ENCODE measurements around the gene FLOT1. TPM values are rescaled to one million over a fixed set of nuclear protein-coding genes. Genes with fewer than 3 reads are reported as not detected.
A peak's percentile ranks its signal among the peaks of the same experiment; 100 is the strongest.

FLOT1 gene
- total and polyA plus RNA-seq, 9 of the 15 experiments (the other 6 are each of a cell fraction or from before 2014, with no cell fraction given), result 11.7 to 149 (median 118) TPM

DNA sequence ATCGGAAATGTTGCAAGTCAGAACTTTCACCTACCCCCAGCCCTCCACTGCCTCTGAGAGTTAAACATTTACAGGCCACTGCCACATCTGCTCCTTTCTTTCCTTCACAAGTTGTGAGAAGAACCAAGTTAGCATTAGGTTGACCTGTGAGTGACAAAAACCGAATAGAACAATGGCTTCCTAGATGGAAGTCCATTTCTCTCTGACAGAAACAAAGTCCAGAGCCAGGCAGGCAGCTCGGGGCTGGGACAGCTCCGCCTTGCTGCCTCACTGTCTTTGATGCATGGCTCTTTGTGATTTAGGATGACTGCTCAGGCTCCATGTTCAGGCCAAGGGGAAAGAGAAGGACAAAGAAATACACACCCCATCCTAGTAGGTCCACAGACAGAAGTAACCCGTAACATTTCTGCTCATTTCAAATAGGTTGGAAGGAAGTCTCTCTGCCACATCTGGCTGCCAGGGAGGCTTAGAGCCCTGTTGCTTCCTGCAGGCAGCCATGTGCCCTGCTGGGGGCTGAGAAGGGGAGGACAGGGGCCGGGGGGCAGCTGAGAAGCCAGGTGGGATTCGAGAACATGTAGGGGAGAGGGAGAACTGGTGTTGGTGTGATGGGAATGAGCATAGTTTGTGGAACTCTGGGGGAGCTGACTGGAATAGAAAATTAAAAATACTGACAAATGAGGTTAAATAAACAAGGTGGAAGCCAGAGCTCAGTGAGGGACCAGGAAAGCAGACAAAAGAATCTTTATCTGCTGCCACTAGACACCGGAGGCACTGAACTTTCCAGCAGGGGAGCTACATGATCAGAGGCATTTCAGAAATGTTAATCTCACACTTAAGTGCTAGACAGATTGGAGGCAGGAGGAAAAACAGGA lies 21.4 kb upstream of the FLOT1 start (continued):
- TF ChIP-seq ZNF584 (CRISPR knock-in tag; IDR thresholded peaks at IDR 0.05; ENCODE audit: low read depth), result 0 out of 2 replicates have a peak, but pooled peaks have one; percentile 32
- peak in 1 of 2 experiments; percentile 24; a peak in 1 of 4 replicates for TF ChIP-seq HDAC1 (IDR thresholded peaks at IDR 0.05)
- peak; percentile 23 to 61; a peak in 2 of 4 replicates for TF ChIP-seq FOXK2 (conservative IDR thresholded peaks at IDR 0.05 in 1 of 2, IDR thresholded peaks at IDR 0.05 in 1 of 2; ENCODE audit: low read depth in 2 of 2)
- peak; percentile 70 to 82 for TF ChIP-seq KDM1A (IDR thresholded peaks at IDR 0.05)
- TF ChIP-seq ARID1B (IDR thresholded peaks at IDR 0.05), result peak; percentile 73
- TF ChIP-seq ZNF780A (CRISPR knock-in tag; IDR thresholded peaks at IDR 0.05), result no peak
- TF ChIP-seq, protein P1, sequence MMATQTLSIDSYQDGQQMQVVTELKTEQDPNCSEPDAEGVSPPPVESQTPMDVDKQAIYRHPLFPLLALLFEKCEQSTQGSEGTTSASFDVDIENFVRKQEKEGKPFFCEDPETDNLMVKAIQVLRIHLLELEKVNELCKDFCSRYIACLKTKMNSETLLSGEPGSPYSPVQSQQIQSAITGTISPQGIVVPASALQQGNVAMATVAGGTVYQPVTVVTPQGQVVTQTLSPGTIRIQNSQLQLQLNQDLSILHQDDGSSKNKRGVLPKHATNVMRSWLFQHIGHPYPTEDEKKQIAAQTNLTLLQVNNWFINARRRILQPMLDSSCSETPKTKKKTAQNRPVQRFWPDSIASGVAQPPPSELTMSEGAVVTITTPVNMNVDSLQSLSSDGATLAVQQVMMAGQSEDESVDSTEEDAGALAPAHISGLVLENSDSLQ (IDR thresholded peaks at IDR 0.05), result 0 out of 2 replicates have a peak, but pooled peaks have one; percentile 13
- no peak for TF ChIP-seq CXXC5 (CRISPR knock-in tag; IDR thresholded peaks at IDR 0.05)
- peak; percentile 70 for TF ChIP-seq CBFA2T3 (IDR thresholded peaks at IDR 0.05)
- peak; percentile 47 to 59 for TF ChIP-seq RAD21 (CRISPR knock-in tag; conservative IDR thresholded peaks at IDR 0.05 in 1 of 2, IDR thresholded peaks at IDR 0.05 in 1 of 2)
- no peak for TF ChIP-seq L3MBTL2 (IDR thresholded peaks at IDR 0.05)
- peak; percentile 34; the same call in 1 of the 2 replicates for TF ChIP-seq JUND (IDR thresholded peaks at IDR 0.05; ENCODE audit: borderline replicate concordance, low read depth, low read length)
- no peak for TF ChIP-seq JUND (tag; IDR thresholded peaks at IDR 0.05; ENCODE audit: borderline replicate concordance, low read depth, low read length)
- TF ChIP-seq FOXP1 (CRISPR knock-in tag; IDR thresholded peaks at IDR 0.05), result no peak
- TF ChIP-seq DACH1 (IDR thresholded peaks at IDR 0.05; ENCODE audit: partially characterized antibody), result no peak
- TF ChIP-seq TCF3 (CRISPR knock-in tag; IDR thresholded peaks at IDR 0.05), result peak; percentile 54
- TF ChIP-seq, protein P2, sequence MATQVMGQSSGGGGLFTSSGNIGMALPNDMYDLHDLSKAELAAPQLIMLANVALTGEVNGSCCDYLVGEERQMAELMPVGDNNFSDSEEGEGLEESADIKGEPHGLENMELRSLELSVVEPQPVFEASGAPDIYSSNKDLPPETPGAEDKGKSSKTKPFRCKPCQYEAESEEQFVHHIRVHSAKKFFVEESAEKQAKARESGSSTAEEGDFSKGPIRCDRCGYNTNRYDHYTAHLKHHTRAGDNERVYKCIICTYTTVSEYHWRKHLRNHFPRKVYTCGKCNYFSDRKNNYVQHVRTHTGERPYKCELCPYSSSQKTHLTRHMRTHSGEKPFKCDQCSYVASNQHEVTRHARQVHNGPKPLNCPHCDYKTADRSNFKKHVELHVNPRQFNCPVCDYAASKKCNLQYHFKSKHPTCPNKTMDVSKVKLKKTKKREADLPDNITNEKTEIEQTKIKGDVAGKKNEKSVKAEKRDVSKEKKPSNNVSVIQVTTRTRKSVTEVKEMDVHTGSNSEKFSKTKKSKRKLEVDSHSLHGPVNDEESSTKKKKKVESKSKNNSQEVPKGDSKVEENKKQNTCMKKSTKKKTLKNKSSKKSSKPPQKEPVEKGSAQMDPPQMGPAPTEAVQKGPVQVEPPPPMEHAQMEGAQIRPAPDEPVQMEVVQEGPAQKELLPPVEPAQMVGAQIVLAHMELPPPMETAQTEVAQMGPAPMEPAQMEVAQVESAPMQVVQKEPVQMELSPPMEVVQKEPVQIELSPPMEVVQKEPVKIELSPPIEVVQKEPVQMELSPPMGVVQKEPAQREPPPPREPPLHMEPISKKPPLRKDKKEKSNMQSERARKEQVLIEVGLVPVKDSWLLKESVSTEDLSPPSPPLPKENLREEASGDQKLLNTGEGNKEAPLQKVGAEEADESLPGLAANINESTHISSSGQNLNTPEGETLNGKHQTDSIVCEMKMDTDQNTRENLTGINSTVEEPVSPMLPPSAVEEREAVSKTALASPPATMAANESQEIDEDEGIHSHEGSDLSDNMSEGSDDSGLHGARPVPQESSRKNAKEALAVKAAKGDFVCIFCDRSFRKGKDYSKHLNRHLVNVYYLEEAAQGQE (IDR thresholded peaks at IDR 0.05; ENCODE audit: borderline replicate concordance), result peak; percentile 16; the same call in 1 of the 2 replicates
- TF ChIP-seq, protein P2 (CRISPR knock-in tag; IDR thresholded peaks at IDR 0.05; ENCODE audit: low read depth), result no peak
- peak; percentile 71 for TF ChIP-seq SPI1 (IDR thresholded peaks at IDR 0.05; ENCODE audit: borderline replicate concordance, low read depth, low read length)
- TF ChIP-seq ZNF444 (CRISPR knock-in tag; IDR thresholded peaks at IDR 0.05), result no peak
